HG03196 (cell line): ENCODE data around the gene PLET1.

ENCODE experiments used
- ATAC-seq: cut with Tn5 transposase; IDR thresholded peaks from one replicate; pipeline ENCODE4 v1.9.1; 2021; ENCODE audit not compliant: unreplicated experiment

PLET1 gene, protein sequence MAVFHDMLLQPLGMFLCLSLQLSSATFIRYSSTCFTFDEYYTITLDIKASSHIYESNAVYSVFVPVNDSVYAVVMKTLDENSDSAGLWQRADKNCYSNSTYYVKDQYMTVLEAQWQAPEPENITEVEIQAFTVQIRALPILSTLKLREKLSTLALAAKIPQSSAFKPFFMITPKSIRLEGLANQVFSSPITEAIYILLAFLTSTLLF

GRCh38 chr11:112260490-112260889, at the start of gene PLET1:
Gene PLET1, minus strand, starts transcription at chr11:112260860. Its CDS starts 271 bp downstream, at chr11:112260589.
- no peak for ATAC-seq

DNA sequence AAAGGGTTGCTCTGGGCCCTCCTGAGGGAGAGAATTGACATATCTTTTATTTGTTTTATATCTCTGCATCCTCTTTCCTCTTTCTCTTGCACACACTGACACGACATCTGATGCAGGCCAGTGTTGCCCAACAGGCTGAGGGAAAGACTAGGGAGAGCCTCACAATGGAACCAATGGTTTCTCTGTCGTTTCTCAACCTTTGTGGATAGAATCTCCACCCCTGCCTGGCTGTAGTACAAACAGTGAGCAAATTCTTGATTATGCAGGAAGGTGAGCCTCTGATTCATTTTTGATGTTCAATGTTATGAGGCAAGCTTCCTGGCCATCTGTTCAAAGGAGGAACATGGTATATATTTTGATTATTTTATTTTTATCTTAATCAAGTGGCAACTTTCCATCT, 49.8 kb upstream of the PLET1 start:
- no peak for ATAC-seq

DNA sequence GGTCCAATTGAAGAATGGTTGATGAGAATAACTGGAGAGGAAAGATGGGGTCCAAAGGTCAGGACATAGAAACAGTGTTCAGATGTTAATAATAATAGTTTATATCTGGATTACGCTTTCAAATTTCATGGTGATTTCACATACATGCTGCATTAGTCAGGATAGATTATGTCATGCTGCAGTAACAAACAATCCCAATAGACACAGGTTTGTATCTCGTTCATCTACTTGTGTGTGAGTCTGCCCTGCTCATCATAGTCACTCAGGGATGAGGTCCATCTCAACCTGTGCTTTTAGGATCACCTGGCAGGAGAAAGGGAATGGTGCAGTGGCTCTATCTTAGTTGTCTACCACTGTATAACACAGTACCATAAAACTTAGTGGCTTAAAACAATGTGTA, 48.0 kb upstream of the PLET1 start:
- ATAC-seq, result no peak

DNA sequence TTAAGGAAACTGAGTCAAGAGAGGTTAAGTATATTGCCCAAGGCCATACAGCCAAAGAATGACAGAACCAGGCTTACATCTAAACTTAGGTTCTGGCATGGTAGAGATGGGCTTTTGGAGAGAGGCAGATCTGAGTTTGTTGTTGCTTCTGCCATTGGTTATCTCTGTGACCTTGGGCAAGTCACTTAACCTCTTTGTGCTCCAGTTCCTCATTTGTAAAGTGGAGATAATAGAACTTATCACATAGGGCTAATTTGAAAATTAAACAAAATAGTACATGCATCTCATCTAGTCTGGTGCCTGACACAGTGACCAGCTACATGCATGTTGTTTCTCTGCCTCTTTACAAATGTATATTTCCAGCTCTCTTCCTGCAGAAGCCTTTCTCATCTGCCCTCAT, 47.0 kb upstream of the PLET1 start:
- no peak for ATAC-seq

- no peak for ATAC-seq
Measured at GRCh38 chr11:112306230-112306629, 45.6 kb upstream of the PLET1 start.

DNA sequence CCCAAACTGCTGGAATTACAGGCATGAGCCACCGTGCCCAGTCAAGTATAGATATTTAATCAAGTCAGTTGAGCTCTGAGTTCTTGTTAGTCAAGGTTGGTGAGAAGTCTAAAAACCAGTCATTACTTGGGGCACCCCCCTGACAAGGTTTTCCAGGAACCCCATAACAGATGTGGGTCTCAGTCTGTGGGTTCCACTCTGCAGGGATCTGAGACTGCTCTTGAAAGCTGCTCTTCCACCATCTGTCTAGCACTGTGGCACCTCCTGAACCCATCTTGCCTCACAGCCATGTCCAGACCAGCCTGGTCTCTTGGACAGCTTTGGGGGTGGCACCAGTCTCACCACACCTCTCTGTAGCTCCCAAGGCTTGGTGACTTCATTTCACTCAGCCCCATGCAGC, 44.3 kb upstream of the PLET1 start:
- ATAC-seq, result no peak

- ATAC-seq, result no peak
Measured at GRCh38 chr11:112303616-112304015, 43.0 kb upstream of the PLET1 start.

- ATAC-seq, result no peak
Measured at GRCh38 chr11:112302226-112302868, 41.7 kb upstream of the PLET1 start.

GRCh38 chr11:112300094-112300786, 39.6 kb upstream of the PLET1 start:
- no peak for ATAC-seq

DNA sequence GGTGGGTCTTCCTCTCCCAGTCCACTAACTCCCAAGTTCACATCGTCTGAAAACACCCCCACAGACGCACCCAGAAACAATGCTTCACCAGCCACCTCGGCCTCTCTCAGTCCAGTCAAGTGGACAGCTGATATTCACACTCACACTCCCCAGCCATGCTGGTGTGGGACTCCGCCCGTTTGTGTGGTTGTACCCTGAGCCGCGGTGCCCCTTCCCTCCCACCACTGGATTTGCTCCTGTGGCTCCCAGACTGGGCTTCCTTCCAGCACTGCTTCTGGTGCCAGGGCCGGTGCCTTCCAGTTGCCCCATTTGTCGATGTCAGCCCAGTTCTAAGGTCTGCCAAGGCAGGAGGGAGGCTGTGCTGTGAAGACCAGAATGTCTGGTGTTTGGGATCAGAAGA, 37.9 kb upstream of the PLET1 start:
- no peak for ATAC-seq

GRCh38 chr11:112297248-112297866, 36.7 kb upstream of the PLET1 start:
- no peak for ATAC-seq

GRCh38 chr11:112296044-112296443, 35.4 kb upstream of the PLET1 start:
- ATAC-seq, result no peak

DNA sequence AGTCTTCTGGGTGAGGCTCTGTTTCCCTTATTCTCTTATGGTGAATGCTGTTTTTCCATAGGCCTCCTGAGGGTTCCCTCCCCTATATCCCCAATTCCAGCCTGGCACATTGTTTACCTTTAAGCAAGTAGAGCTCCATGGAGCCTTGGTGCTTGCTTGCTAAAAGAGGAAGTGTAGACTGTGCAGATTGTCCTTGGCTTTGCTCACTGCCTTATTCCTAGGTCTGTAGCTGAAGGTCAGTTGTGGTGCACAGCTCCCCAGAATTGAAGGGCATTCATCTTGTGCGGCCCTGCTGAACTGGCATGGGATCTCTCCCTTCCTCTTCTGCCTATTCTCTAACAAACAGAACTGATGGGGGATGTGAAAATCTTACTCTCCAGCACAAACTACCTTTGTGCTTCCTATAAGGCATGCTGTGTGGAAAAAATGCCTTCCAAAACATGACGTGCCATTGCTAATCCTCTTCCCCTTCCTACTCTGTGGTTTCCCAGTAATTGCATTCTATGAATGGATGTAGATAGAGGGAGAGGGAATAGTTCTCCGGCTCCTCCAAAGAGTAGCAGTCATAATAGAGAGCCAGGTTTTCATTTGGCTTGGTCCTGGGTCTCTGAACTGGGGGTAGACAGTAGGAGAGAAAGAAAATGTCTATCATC, 34.2 kb upstream of the PLET1 start:
- ATAC-seq, result no peak

- no peak for ATAC-seq
Measured at GRCh38 chr11:112293614-112294013, 33.0 kb upstream of the PLET1 start.

DNA sequence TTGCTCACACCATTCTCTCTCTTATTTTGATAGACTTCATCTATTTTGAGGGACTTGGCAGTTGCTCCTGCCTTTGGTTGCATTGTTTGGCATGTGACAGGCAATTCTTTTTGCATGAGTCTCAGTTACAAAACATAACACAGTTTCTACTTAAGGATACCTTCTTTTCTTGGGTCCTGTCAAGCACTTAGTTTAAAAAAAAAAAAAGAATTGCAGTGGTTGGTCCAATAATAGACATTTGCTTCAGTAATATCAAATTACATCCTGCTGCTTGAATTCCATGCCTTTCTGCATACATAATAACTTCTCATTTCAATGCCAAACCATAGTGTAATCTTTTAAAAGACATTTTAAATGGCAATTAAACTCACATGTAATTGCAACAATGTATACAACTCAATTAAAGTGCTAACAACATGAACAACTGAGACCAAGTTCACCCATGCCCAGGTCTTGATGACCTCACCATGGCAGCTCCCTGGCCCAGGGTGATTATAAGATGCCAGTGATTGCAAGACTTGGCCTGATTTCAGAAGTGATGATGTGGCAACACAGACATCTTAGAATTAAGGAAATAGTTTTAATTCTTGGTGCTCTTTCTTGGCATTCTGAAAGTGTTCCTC, 32.2 kb upstream of the PLET1 start:
- no peak for ATAC-seq

- ATAC-seq, result no peak
Measured at GRCh38 chr11:112292188-112292587, 31.5 kb upstream of the PLET1 start.

GRCh38 chr11:112291191-112291590, 30.5 kb upstream of the PLET1 start:
- no peak for ATAC-seq

GRCh38 chr11:112290493-112290850, 29.8 kb upstream of the PLET1 start:
- ATAC-seq, result no peak

DNA sequence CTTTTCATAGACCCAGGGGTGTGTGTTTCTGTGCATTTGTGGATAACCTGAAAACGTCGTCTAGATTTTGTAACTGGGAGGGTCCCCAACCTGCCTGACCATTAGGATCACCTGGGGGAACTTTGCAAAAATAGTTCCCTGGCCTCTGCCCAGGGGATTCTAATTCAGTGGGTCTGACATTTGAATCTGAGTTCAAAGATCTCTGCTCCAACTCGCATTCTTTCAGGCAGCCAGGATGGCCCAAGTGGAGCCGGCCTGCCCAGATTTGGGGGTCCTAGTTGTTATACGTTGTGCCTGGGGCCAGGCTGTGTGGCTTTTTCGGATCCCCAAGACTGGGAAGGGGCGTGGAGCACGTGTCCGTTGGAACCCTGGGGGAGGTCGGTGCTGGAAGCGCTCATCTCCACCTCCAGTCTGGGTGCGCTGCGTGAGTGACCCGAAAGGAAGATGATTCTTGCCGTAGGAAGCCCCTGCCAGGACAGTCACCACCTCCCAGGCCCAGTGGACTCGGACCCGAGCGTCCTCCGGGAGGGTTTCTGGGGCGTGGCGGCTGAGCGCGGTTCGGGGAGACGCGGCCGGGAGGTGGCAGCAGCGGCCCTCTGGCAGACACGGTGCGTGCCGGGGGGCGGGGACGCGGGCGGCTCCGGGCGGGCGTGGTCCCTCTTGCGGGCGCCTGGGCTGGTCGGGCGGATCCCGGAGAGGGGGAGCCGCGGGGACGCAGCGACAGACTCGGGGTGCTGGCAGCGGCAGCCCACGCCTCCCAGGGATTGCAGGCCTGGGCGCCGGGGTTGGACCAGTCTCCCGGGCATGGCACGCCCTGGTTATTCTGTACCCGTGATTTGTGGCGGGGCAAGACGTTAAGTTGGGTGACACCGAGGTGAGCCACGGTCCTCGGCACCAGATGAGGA, 29.2 kb upstream of the PLET1 start:
- ATAC-seq, result peak; percentile 91

DNA sequence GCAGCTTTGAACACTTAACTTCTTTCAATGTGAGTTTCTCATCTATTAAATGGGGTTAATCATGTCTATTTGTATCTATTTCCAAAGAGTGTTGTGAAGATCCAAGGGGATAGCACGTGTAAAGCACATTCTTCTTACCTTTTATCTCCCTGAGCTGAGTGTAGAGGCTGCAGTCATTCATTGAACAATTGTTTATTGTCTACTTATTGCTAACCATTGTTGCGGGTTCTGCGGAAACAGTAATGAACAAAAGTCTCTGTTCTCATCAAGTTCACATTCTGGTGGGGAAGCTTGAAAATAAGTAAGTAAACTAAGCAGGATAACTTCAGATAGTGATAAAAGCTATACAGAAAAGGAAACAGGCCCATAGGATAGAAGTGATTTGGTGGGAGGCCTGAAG, 27.4 kb upstream of the PLET1 start:
- no peak for ATAC-seq
